ENCODE data around the gene CDC34. TPM values are rescaled to one million over a fixed set of nuclear protein-coding genes. Genes with fewer than 3 reads are reported as not detected.
"Not testable (repeated sequence)": the region's sequence is repeated elsewhere in the genome, so short reads cannot be mapped to it uniquely, and the experiment has no call there.

CDC34 gene
- total RNA-seq, 1 experiment from 2014 or later: 61.3 TPM

- no peaks in the 10 kb centered on the region for H3K9me3 Mint-ChIP-seq (ENCODE audit: unreplicated experiment)
- intact Hi-C loops (cut with micrococcal nuclease): loop anchor here (5.0 kb wide), 2 partner anchors 78 to 148 kb away; partner anchors contain the start of gene RNF126
- BruUV-seq (replicated peaks): no TSS peak
- no peaks in the 10 kb centered on the region for H3K27me3 Mint-ChIP-seq (ENCODE audit: insufficient read depth, unreplicated experiment)
- H3K4me1 Mint-ChIP-seq (ENCODE audit: insufficient read depth, unreplicated experiment): no peaks in the 10 kb centered on the region
- H3K4me3 Mint-ChIP-seq (ENCODE audit: unreplicated experiment): no peak overlapping the region
- DNase-seq (ENCODE audit: unreplicated experiment): peak; percentile 52
- TF ChIP-seq, protein P1, sequence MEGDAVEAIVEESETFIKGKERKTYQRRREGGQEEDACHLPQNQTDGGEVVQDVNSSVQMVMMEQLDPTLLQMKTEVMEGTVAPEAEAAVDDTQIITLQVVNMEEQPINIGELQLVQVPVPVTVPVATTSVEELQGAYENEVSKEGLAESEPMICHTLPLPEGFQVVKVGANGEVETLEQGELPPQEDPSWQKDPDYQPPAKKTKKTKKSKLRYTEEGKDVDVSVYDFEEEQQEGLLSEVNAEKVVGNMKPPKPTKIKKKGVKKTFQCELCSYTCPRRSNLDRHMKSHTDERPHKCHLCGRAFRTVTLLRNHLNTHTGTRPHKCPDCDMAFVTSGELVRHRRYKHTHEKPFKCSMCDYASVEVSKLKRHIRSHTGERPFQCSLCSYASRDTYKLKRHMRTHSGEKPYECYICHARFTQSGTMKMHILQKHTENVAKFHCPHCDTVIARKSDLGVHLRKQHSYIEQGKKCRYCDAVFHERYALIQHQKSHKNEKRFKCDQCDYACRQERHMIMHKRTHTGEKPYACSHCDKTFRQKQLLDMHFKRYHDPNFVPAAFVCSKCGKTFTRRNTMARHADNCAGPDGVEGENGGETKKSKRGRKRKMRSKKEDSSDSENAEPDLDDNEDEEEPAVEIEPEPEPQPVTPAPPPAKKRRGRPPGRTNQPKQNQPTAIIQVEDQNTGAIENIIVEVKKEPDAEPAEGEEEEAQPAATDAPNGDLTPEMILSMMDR (IDR thresholded peaks at IDR 0.05; ENCODE audit: unreplicated experiment): peak; percentile 81
- H3K27ac Mint-ChIP-seq (ENCODE audit: low read depth, unreplicated experiment): no peak overlapping the region
- CTCF ChIA-PET: interaction anchor here (0.6 to 1.4 kb wide), 6 partner anchors 10 to 96 kb away, joined by 3 to 6 read pairs (median 4); no protein-coding TSS in a partner anchor
- H3K36me3 Mint-ChIP-seq (ENCODE audit: insufficient read depth, unreplicated experiment): peaks cover 20% of the 10 kb centered on the region
- POLR2A ChIA-PET: interaction anchor here (0.6 to 1.7 kb wide), 5 partner anchors 8 to 91 kb away, joined by 3 to 10 read pairs (median 5); partner anchors contain the start of gene POLRMT
Observed at GRCh38 chr19:584240-585001, 52.9 kb downstream of the CDC34 start.

- ChIA-PET CTCF (interaction anchor here (1.1 to 1.4 kb wide), 4 partner anchors 10 to 74 kb away, joined by 4 to 6 read pairs (median 4); no protein-coding TSS in a partner anchor), POLR2A (interaction anchor here (1.3 to 1.7 kb wide), 2 partner anchors 9 to 48 kb away, joined by 8 to 10 read pairs; partner anchors contain the start of gene POLRMT)
- not testable (repeated sequence) for BruUV-seq (replicated peaks); H3K4me1 Mint-ChIP-seq (ENCODE audit: insufficient read depth, unreplicated experiment); H3K4me3 Mint-ChIP-seq (ENCODE audit: unreplicated experiment); H3K27ac Mint-ChIP-seq (ENCODE audit: low read depth, unreplicated experiment); DNase-seq (ENCODE audit: unreplicated experiment); H3K9me3 Mint-ChIP-seq (ENCODE audit: unreplicated experiment); H3K27me3 Mint-ChIP-seq (ENCODE audit: insufficient read depth, unreplicated experiment)
- peaks cover 15% of the 10 kb centered on the region for H3K36me3 Mint-ChIP-seq (ENCODE audit: insufficient read depth, unreplicated experiment)
- intact Hi-C loops (cut with micrococcal nuclease): loop anchor here (5.0 kb wide), 2 partner anchors 77 to 147 kb away; partner anchors contain the start of gene RNF126
Observed at GRCh38 chr19:585146-585545, 53.6 kb downstream of the CDC34 start.

DNA sequence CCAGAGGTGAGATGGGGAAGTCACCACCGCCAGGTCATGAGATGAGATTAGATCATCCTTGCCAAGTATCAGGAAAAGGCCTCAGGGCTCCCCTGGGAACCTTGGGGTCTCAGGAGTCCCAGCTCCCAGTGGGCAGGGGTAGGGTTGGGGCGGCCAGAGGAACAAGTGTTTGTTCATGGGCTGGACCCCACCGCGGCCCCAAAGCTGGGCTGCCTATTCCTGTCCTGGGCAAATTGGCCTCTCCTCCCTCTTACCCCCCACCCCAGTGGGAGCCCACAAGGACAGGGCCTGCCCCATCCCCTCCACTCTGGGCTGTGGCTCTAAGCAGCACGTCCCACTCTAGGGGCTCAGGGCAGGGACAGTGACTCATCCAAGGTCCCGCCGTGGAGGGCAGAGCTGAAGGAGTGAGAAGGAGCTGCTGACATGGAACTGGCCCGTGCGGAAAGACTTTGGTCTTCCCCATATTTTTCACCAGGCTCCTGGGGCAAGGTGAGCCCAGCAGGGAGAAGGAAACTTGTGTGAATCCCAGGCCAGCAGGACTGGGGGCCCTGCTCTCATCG is 54.1 kb downstream of the CDC34 start:
- intact Hi-C loops (cut with micrococcal nuclease): loop anchor here (5.0 kb wide), 2 partner anchors 77 to 147 kb away; partner anchors contain the start of gene RNF126
- BruUV-seq (replicated peaks): no TSS peak
- H3K4me3 Mint-ChIP-seq (ENCODE audit: unreplicated experiment): no peak overlapping the region
- no peaks in the 10 kb centered on the region for H3K4me1 Mint-ChIP-seq (ENCODE audit: insufficient read depth, unreplicated experiment)
- H3K27ac Mint-ChIP-seq (ENCODE audit: low read depth, unreplicated experiment): no peak overlapping the region
- ChIA-PET CTCF (interaction anchor here (0.5 to 1.4 kb wide), 3 partner anchors 14 to 85 kb away, joined by 3 to 4 read pairs (median 4); no protein-coding TSS in a partner anchor), POLR2A (interaction anchor here (1.9 to 3.6 kb wide), 2 partner anchors 10 to 54 kb away, joined by 15 to 17 read pairs; partner anchors contain the start of gene CDC34)
- TF ChIP-seq, protein P1 (IDR thresholded peaks at IDR 0.05; ENCODE audit: unreplicated experiment): no peak
- DNase-seq (ENCODE audit: unreplicated experiment): no peak
- no peaks in the 10 kb centered on the region for H3K27me3 Mint-ChIP-seq (ENCODE audit: insufficient read depth, unreplicated experiment)
- peaks cover 10% of the 10 kb centered on the region for H3K36me3 Mint-ChIP-seq (ENCODE audit: insufficient read depth, unreplicated experiment)
- H3K9me3 Mint-ChIP-seq (ENCODE audit: unreplicated experiment): no peaks in the 10 kb centered on the region

DNA sequence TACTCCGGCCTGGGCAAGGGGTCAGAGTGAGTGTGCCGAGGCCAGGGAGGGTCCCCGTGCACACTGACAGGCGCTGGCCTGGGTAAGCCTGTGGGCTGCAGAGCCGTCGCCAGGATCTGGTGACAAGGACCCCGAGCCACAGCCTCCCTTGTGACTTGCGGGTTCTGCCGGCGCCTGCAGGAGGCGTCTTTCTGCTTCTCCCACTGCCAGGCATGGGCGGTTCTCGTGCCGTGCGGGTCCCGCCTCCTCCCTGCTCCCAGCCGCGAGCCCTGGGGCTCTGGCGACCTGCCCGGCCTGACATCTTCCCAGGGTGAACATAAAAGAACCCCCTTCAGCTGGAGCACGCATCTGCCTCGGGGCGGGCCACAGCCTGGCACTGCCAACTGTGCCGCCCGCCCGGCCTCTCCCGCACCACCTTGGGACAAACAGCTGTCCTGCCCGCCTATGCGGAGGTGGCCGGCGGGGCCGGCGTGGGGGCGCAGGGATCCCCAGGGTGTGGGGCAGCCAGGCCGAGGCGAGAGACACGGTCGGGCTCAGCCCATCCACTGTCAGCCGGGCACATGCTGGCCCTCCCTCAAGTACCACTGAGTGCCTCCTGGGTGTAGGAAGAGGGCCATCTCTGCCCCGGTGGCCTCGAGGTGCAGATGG is 56.7 kb downstream of the CDC34 start:
- Mint-ChIP-seq H3K4me1 (ENCODE audit: insufficient read depth, unreplicated experiment) (no peaks in the 10 kb centered on the region), H3K36me3 (ENCODE audit: insufficient read depth, unreplicated experiment) (peaks cover 2% of the 10 kb centered on the region), H3K4me3 (ENCODE audit: unreplicated experiment) (no peak overlapping the region), H3K27ac (ENCODE audit: low read depth, unreplicated experiment) (no peak overlapping the region), H3K27me3 (ENCODE audit: insufficient read depth, unreplicated experiment) (no peaks in the 10 kb centered on the region), H3K9me3 (ENCODE audit: unreplicated experiment) (no peaks in the 10 kb centered on the region)
- ChIA-PET POLR2A (interaction anchor here (0.7 to 3.6 kb wide), 5 partner anchors 12 to 92 kb away, joined by 3 to 17 read pairs (median 5); partner anchors contain the start of genes BSG and CDC34), CTCF (interaction anchor here (1.1 kb wide), 1 partner anchor 12 kb away, joined by 7 read pairs; no protein-coding TSS in a partner anchor)
- no TSS peak for BruUV-seq (replicated peaks)
- intact Hi-C loops (cut with micrococcal nuclease): loop anchor here (2.0 to 5.0 kb wide), 3 partner anchors 45 to 144 kb away; partner anchors contain the start of genes POLRMT and RNF126
- TF ChIP-seq, protein P1 (IDR thresholded peaks at IDR 0.05; ENCODE audit: unreplicated experiment): peak; percentile 67
- peak; percentile 94 for DNase-seq (ENCODE audit: unreplicated experiment)
